HUES64 (cell line): ENCODE measurements around the gene ARPC5L.
"Not testable (repeated sequence)": the region's sequence is repeated elsewhere in the genome, so short reads cannot be mapped to it uniquely, and the experiment has no call there.

Source experiments
- H3K27ac ChIP-seq: 2 replicates; pipeline ENCODE4 v1.7.0; 2013; ENCODE audit warnings: low read depth, low read length, inconsistent platforms
- H3K27me3 ChIP-seq: 2 replicates; pipeline ENCODE4 v1.6.1; 2013; ENCODE audit warnings: mild to moderate bottlenecking, low read length; ENCODE audit not compliant: insufficient read depth
- H3K36me3 ChIP-seq: 2 replicates; pipeline ENCODE4 v1.6.1; 2013; ENCODE audit warnings: mild to moderate bottlenecking, low read length; ENCODE audit not compliant: insufficient read depth
- H3K4me1 ChIP-seq: 2 replicates; pipeline ENCODE4 v1.6.1; 2013; ENCODE audit warnings: mild to moderate bottlenecking, low read length, moderate library complexity; ENCODE audit not compliant: insufficient read depth
- H3K4me3 ChIP-seq: 2 replicates; pipeline ENCODE4 v1.5.1; 2013; ENCODE audit warnings: mild to moderate bottlenecking, low read length, moderate library complexity
- H3K9ac ChIP-seq: 2 replicates; pipeline ENCODE4 v1.6.1; 2013; ENCODE audit warnings: mild to moderate bottlenecking, low read depth, low read length
- H3K9me3 ChIP-seq: 2 replicates; pipeline ENCODE4 v1.6.1; 2013; ENCODE audit warnings: low read depth, low read length; ENCODE audit not compliant: insufficient read depth
- WGBS: fragments of 150-250, 120-280 bp; methylation state at CpG from one replicate; pipeline ENCODE4 v1.1.7; 2013; ENCODE audit warnings: missing lambda C conversion rate; 5-methylcytosine and 5-hydroxymethylcytosine counted together

ARPC5L gene

GRCh38 chr9:124906966-124907365 lies 45.0 kb downstream of the ARPC5L start:
- Histone ChIP-seq H3K4me3 (no peak overlapping the region), H3K4me1 (no peaks in the 10 kb centered on the region), H3K27ac (no peak overlapping the region), H3K9ac (no peak overlapping the region), H3K27me3 (no peaks in the 10 kb centered on the region), H3K9me3 (no peaks in the 10 kb centered on the region), H3K36me3 (peaks cover 6% of the 10 kb centered on the region)
- WGBS = 90% methylated on average over 1 of the region's 1 CpG

- Histone ChIP-seq H3K27me3 (no peaks in the 10 kb centered on the region), H3K4me3 (no peak overlapping the region), H3K27ac (no peak overlapping the region), H3K9ac (no peak overlapping the region), H3K36me3 (peaks cover 6% of the 10 kb centered on the region), H3K9me3 (no peaks in the 10 kb centered on the region), H3K4me1 (no peaks in the 10 kb centered on the region)
- 91% methylated on average over 1 of the region's 2 CpGs for WGBS
These were observed 46.2 kb downstream of the ARPC5L start for GRCh38 chr9:124908098-124908497.

GRCh38 chr9:124911766-124912165 lies 49.8 kb downstream of the ARPC5L start:
- Histone ChIP-seq H3K27me3 (no peaks in the 10 kb centered on the region), H3K9me3 (no peaks in the 10 kb centered on the region), H3K36me3 (peaks cover 6% of the 10 kb centered on the region), H3K27ac (no peak overlapping the region), H3K4me1 (no peaks in the 10 kb centered on the region), H3K4me3 (no peak overlapping the region), H3K9ac (no peak overlapping the region)
- whole genome bisulfite sequencing = 90% methylated on average over 1 of the region's 1 CpG

GRCh38 chr9:124913378-124913777 lies 51.4 kb downstream of the ARPC5L start:
- Histone ChIP-seq H3K36me3 (peaks cover 6% of the 10 kb centered on the region), H3K9ac (no peak overlapping the region), H3K4me1 (no peaks in the 10 kb centered on the region), H3K27me3 (no peaks in the 10 kb centered on the region), H3K4me3 (no peak overlapping the region), H3K27ac (no peak overlapping the region), H3K9me3 (no peaks in the 10 kb centered on the region)
- WGBS = 97% methylated on average over 2 of the region's 2 CpGs

GRCh38 chr9:124914753-124915405 lies 52.9 kb downstream of the ARPC5L start:
- H3K9me3 ChIP-seq = no peaks in the 10 kb centered on the region
- H3K4me1 ChIP-seq = no peaks in the 10 kb centered on the region
- WGBS = 92% methylated on average over 5 of the region's 5 CpGs
- no peak overlapping the region for H3K4me3 ChIP-seq
- H3K36me3 ChIP-seq = peaks cover 14% of the 10 kb centered on the region
- H3K27ac ChIP-seq = no peak overlapping the region
- no peak overlapping the region for H3K9ac ChIP-seq
- H3K27me3 ChIP-seq = no peaks in the 10 kb centered on the region

GRCh38 chr9:124920394-124920793 lies 58.5 kb downstream of the ARPC5L start:
- H3K9me3 ChIP-seq, H3K9ac ChIP-seq, H3K27me3 ChIP-seq, H3K27ac ChIP-seq, H3K4me1 ChIP-seq, H3K4me3 ChIP-seq: not testable (repeated sequence)
- peaks cover 27% of the 10 kb centered on the region for H3K36me3 ChIP-seq
- WGBS = 95% methylated on average over 6 of the region's 6 CpGs
